GM12891 (cell line): ENCODE data around the gene CFAP45.

Source experiments
- DNase-seq: peaks from one replicate; pipeline ENCODE4 v3.0.0; 2011; ENCODE audit warnings: low spot score; ENCODE audit not compliant: insufficient read length
- FAIRE-seq: peaks from 2 replicates; lab custom pipeline; 2011; peaks lifted over from hg19 to GRCh38; lab: Jason Lieb, UNC
- PAX5 ChIP-seq: IDR thresholded peaks from 2 replicates; pipeline ENCODE4 v1.6.1; 2011; ENCODE audit warnings: low read length, moderate library complexity, mild to moderate bottlenecking; ENCODE audit not compliant: insufficient read depth, severe bottlenecking
- POLR2A ChIP-seq: IDR thresholded peaks from 2 replicates; pipeline ENCODE4 v1.6.1; 2011; ENCODE audit warnings: low read depth, low read length, control low read depth
- POLR2AphosphoS5 ChIP-seq: IDR thresholded peaks from 2 replicates; pipeline ENCODE4 v1.6.1; 2011; ENCODE audit warnings: low read depth, low read length, control low read depth
- POU2F2 ChIP-seq: IDR thresholded peaks from 2 replicates; pipeline ENCODE4 v1.6.1; 2011; ENCODE audit warnings: low read depth, mild to moderate bottlenecking, control low read depth, low read length, moderate library complexity
- SPI1 ChIP-seq: IDR thresholded peaks from 2 replicates; pipeline ENCODE4 v1.6.1; 2011; ENCODE audit warnings: low read depth, low read length, control low read depth
- TAF1 ChIP-seq: IDR thresholded peaks from 2 replicates; pipeline ENCODE4 v1.6.1; 2011; ENCODE audit warnings: low read depth, low read length, control low read depth

Gene CFAP45

DNA sequence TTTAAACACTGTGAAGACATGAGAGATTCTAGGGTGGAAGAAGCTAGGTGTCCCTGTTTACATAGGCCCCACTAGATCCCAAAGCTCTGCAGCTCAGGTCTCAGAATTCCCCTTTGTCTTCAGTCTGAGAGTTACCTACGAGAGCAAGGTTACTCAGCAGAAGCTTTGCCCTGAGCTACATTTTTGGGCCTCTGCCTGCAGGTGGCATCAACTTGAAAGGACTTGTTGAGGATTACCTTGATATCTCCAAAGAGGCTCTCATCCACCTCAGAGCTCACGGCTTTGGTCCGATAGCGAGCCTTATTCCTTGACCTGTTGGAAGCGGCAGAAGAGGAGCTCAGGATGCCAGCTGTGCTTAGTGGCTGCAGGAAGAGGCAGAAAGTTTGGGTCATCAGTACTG, 7.0 kb downstream of the CFAP45 start:
- no peak for TF ChIP-seq SPI1
- no peak for TF ChIP-seq POLR2A
- no peak for TF ChIP-seq POLR2AphosphoS5
- TF ChIP-seq TAF1: no peak
- no peak for TF ChIP-seq POU2F2
- TF ChIP-seq PAX5: no peak
- FAIRE-seq: no peak
- DNase-seq: no peak

DNA sequence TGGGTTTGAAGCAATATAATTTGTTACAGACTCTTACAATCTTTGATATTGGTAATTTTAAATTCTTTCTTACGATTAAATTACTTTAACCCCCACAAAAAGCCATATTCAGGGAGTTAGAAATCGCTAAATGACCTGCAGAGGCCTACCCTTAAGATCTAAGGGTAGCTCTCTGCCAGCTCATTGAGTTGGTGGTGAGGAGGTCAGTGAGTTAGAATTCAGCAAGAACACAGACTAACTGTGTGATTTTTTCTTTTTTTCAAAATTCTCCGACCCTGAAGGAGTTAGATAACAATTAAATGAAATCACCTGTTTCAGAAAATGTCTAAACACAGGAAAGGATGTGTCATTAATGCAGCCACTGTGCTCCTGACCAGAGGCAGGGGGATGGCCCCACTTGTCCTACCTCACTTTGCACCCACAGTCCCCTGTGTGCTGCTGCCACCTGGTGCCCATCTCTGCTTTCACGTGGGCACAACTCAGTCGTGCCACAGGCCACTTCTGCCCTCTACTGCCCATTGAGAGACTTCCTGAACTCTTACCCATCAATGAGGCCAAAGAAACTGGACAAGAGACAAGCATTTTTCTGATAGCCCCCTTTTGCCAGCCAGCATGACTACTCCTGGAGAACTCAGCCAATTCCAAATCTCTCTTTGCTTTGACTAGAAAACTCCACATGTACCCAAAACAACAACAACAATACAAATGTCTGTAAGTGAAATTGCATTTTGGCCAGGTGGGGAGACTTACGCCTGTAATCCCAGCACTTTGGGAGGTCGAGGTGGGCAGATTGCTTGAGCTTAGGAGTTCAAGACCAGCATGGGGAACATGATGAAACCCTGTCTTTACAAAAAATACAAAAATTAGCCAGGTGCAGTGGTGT, 8.4 kb downstream of the CFAP45 start:
- TF ChIP-seq POLR2AphosphoS5 (no peak), POU2F2 (peak; percentile 59; the same call in 1 of the 2 replicates)
- FAIRE-seq: peak; percentile 95

DNA sequence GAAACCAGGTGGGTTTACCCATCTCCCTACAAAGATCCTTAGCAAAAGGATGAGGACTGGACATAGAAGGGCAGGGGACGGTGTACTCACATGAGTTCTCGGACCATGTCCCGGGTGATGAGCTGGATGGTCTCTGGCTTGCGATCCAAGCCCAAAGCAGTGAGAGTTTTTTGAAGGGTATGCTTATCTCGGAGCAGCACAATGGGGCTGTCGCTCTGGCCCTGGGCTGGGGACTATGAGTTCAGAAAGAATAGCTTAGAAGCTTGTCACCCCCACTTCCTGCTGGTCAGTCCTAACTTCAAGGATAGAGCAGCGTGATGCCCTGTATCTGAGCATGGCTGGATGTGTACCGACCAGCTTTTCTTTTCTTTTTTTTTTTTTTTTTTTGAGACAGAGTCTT, 9.6 kb downstream of the CFAP45 start:
- no peak for DNase-seq
- TF ChIP-seq SPI1 (no peak), POU2F2 (no peak), TAF1 (no peak), POLR2AphosphoS5 (no peak), PAX5 (no peak), POLR2A (no peak)
- FAIRE-seq: no peak

More for the DNA sequence above, 8.4 kb downstream of the CFAP45 start:
- peak; percentile 44 for DNase-seq

DNA sequence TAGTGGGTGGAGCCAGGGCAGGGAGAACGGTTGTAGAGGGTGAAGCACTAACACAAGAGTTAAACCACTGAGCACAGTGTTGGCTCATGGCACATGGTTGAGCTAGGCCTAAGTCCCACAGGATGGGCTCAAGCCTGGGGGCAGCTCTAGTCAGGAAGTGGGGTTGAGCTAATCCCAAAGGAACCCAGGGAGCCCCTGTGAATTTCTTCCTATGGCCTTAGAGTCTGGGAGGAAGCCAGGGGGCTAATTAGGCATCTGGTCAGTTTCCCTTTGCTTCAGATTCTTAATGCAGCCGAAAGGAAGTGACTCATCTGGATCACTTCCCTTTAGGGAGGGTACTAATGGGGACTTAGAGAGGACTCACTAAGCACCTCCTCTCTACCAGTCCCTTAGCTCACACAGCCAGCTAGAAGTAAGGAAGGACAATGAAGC, 10.1 kb downstream of the CFAP45 start:
- peak; percentile 59 for DNase-seq
- FAIRE-seq: peak; percentile 78
- TF ChIP-seq POLR2AphosphoS5: no peak
- no peak for TF ChIP-seq PAX5
- no peak for TF ChIP-seq POLR2A
- no peak for TF ChIP-seq POU2F2
- TF ChIP-seq TAF1: no peak
- peak; percentile 95 for TF ChIP-seq SPI1

DNA sequence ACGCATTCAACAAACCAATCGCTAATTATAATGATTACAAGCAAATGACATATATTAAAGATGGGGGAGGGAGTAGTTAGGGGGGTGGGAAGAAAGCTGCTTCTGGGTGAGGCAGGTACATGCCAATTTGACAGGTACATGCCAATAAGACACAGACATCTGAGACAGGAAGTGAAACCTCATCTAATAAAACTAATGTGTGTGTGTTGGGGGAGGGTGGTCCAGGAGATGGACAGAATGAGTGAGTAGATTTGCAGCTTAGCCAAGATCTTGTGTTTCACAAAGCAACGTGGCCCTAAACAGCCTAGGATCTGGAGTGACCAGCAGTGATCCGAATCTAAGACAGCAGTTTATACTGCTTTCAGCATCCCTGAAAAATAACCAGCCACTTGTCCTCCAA, 10.8 kb downstream of the CFAP45 start:
- FAIRE-seq (peak; percentile 66), DNase-seq (no peak)
- TF ChIP-seq PAX5: no peak
- no peak for TF ChIP-seq POLR2A
- TF ChIP-seq SPI1: peak; percentile 94

DNA sequence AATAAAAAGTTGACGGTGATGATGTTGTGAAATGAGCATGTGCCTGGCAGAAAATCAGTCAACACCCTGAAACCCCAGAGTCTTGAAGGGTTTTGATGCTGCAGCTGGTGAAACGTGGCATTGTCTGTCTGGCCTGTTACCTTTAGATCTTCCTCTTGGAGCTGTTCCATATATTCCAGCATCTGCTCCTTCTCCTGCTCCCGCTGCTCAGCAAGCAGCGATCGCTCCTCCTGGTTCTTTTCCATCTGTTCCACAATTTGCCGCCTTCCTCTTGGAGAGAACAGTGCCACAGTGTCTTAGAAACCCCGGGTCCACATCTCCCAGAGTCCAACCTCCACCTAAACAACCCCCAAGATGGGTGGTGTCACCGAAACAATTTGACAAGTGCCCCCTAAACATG, 15.7 kb downstream of the CFAP45 start:
- TF ChIP-seq POLR2AphosphoS5 (no peak), POLR2A (no peak), PAX5 (no peak)
- DNase-seq (no peak), FAIRE-seq (no peak)

DNA sequence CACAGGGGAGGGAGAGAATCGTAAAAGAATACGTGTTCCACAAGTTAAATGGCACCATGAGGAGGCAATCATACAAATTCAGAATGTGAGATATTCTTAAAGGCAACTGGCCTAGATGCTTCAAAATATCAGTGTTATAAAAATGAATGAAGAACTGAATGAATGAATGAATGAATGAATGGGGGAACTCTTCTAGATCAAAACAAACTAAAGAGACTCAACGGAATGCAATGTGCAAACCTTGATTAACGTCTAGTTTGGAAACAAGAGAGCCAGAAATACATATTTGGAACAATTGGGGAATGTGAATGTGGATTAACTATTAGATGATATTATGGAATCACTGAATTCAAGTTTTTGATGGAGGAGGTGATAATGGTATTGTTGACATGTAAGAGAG, 16.8 kb downstream of the CFAP45 start:
- no peak for FAIRE-seq
- TF ChIP-seq PAX5 (no peak), POLR2A (no peak), TAF1 (no peak), POLR2AphosphoS5 (no peak), POU2F2 (no peak), SPI1 (no peak)
- no peak for DNase-seq

DNA sequence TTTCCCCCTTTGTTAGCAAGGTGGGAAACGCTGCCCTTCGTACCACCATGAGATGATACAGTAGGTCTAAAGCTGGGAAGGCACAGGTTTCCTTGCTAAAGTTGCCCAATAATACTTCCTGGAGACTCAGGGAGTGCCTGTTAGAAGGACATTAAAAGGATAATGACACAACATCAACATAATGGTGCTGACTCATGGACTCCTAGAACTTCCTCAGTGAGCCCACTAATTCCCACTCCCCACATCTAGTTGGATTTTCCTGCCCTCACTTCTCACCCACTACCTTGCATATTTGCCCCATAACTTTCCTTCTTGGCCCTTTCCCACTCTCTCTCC, 17.5 kb downstream of the CFAP45 start:
- DNase-seq: no peak
- no peak for FAIRE-seq
- no peak for TF ChIP-seq TAF1
- no peak for TF ChIP-seq PAX5
- no peak for TF ChIP-seq POLR2A
- no peak for TF ChIP-seq POLR2AphosphoS5
- TF ChIP-seq POU2F2: no peak
- TF ChIP-seq SPI1: no peak

DNA sequence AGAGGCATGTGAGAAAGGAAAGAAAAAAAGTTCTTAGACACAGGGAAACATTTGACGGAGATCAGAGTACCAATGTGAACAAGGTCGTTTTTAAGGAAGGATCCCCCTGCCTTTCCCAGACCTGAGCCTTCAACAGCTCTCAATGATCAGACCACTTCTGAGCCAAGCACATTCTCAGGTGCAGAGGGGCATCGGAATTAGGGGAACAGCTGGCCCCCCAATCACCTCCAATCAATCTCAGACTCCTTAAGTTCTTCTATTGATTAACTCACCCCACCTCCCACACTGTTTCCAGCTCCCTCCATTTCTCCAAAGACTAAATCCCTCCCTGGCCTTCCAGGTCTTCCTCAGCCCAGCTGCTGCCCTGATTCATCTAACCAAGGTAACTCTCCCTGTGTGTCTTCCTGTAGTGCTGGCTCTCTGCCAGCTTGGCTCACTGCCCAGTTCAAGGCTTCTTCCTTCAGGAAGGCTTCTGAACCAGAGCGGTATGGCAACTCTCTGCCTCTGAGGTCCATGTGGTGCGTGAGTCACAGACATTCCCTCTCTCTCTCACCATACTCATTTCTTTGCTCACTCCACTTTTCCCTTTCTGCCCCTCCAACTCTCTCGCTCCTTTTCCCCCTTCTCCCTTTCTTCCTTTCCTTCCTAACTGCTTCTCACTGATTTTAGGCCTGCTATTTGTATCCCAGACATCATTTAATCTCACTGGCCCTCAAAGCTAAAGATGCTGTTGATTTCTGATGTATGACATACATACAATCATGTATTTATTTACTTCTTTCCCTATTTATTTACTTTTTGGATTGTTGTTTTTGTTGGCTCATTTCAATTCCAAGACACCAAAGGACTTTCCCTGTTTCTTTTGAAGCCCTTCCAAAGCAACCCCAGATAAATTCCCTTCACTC, 18.1 kb downstream of the CFAP45 start:
- FAIRE-seq (no peak), DNase-seq (no peak)
- TF ChIP-seq SPI1 (no peak), POU2F2 (no peak), PAX5 (no peak), TAF1 (no peak), POLR2AphosphoS5 (no peak), POLR2A (no peak)

DNA sequence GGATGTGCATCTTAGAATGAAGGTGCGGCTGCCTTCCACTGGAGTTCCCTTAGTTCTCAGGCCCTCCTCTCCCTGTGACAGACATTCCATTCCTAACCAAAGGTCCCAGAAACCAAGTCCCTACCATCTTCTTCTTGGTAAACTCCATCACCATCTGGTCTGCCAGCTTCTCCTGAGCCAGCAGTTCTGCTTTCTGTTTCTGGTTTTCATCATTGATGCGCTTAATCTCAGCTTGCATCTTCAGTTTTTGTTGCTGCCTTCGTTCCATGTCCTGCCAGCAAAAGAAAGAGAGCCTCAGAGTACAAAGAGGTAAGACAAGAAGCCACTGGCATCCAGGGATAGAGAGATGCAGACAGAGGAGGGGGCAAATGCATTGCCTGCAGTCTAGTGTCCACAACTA, 19.5 kb downstream of the CFAP45 start:
- FAIRE-seq (no peak), DNase-seq (no peak)
- TF ChIP-seq POLR2A: no peak
- TF ChIP-seq TAF1: no peak
- TF ChIP-seq POU2F2: no peak
- no peak for TF ChIP-seq POLR2AphosphoS5
- TF ChIP-seq SPI1: 0 out of 2 replicates have a peak, but pooled peaks have one; percentile 8
- no peak for TF ChIP-seq PAX5

DNA sequence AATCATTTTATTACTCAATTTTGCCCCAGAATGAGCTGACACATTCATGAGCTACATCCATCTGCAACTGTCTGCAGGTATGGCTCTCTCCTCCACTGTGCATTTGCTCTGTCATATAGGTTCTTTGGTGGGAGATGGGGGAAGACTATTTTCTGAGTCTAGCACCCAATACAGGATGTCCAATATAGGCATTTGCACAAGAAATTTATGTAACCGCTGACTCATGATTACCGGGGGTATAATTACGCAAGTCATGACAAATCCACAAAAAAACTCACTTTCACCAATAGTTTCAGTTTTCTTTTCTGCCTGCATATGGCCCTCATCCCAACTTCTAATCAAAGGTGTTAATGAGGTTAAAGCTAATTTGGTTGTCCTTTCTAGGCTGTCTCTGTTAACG, 20.0 kb downstream of the CFAP45 start:
- no peak for FAIRE-seq
- TF ChIP-seq POLR2A (no peak), PAX5 (no peak), POLR2AphosphoS5 (no peak), POU2F2 (no peak), TAF1 (no peak), SPI1 (no peak)
- no peak for DNase-seq
